Gastrocnemius medialis (tissue), 4 donors: ENCODE measurements around the gene S100A10. TPM values are rescaled to one million over a fixed set of nuclear protein-coding genes. Genes with fewer than 3 reads are reported as not detected.

Experiments
- ATAC-seq, 2 donors: fragments of 150-250 bp; one replicate each; pipeline ENCODE4 v1.9.1; 2016
- DNase-seq, 2 donors: peaks; one replicate each; pipeline ENCODE4 v3.0.0-alpha.2; 2019
- H3K27ac ChIP-seq, 4 donors: fragments of 200-600 bp; sonication (generic); 1 replicate in 1 of 4; 2 replicates in 3 of 4; pipeline ENCODE4 v1.5.1; 2016 to 2018; ENCODE audit warnings: mild to moderate bottlenecking in 2 of 4, moderate library complexity in 1 of 4
- H3K27me3 ChIP-seq, 3 donors: fragments of 200-600 bp; sonication (generic) in 2 of 3; 1 replicate in 1 of 3; 2 replicates in 2 of 3; pipeline versions ENCODE4 v1.5.1 to v1.6.0; 2016 to 2019; ENCODE audit warnings: mild to moderate bottlenecking in 1 of 3, moderate library complexity in 1 of 3
- H3K36me3 ChIP-seq, 2 donors: fragments of 200-600 bp; sonication (generic) in 1 of 2; one replicate each; pipeline ENCODE4 v1.5.1; 2017 to 2018
- H3K4me1 ChIP-seq, 2 donors: fragments of 200-600 bp; sonication (generic) in 1 of 2; one replicate each; pipeline ENCODE4 v1.5.1; 2016 to 2017; ENCODE audit warnings: mild to moderate bottlenecking in 2 of 2
- H3K4me3 ChIP-seq, 4 donors: fragments of 200-600 bp; sonication (generic) in 3 of 4; 1 replicate in 1 of 4; 2 replicates in 3 of 4; pipeline ENCODE4 v1.5.1; 2016 to 2019; ENCODE audit warnings: mild to moderate bottlenecking in 2 of 4
- H3K9me3 ChIP-seq, 3 donors: fragments of 200-600 bp; sonication (generic) in 2 of 3; 1 replicate in 1 of 3; 2 replicates in 2 of 3; pipeline ENCODE4 v1.5.1; 2016 to 2019
- CTCF ChIP-seq, 5 experiments: fragments of 450-650 bp in 3 of 5; fragments of 200-600 bp in 2 of 5; sonication (generic) in 2 of 5; IDR thresholded peaks in 4 of 5; conservative IDR thresholded peaks in 1 of 5; 1 replicate in 4 of 5; 2 replicates in 1 of 5; pipeline ENCODE4 v1.5.1; 2016 to 2019; ENCODE audit warnings: antibody characterized with exemption in 5 of 5, mild to moderate bottlenecking in 3 of 5, moderate library complexity in 3 of 5
- POLR2A ChIP-seq, 2 donors: fragments of 450-650 bp; IDR thresholded peaks; one replicate each; pipeline ENCODE4 v1.6.1; 2017; ENCODE audit warnings: antibody characterized with exemption in 2 of 2, mild to moderate bottlenecking in 2 of 2, moderate library complexity in 2 of 2
- in situ Hi-C, 4 donors: fragments of 200-750 bp; cut with MboI; loops; one replicate each; pipeline versions ENCODE4 v1.15.0 to v1.8.0; 2017; ENCODE audit warnings: low sequenced_read_pairs in 4 of 4
- intact Hi-C: fragments of 100-400 bp; cut with DNase I; formaldehyde crosslinking; loops from one replicate; pipeline ENCODE4 v1.15.1; 2023; ENCODE audit warnings: low total_unique reads
- total RNA-seq, 4 donors: library from RNA; depleted of rRNA; stranded (reverse); fragments of >200 nt; gene quantifications; one replicate each; pipeline versions ENCODE4 v1.1.0 to v1.2.3, GENCODE V29; 2016

Gene S100A10
- total RNA-seq, 4 donors from 2014 or later = 6.4 to 60.3 (median 28.0) TPM

GRCh38 chr1:151936653-151937052 lies 57.0 kb downstream of the S100A10 start:
- H3K4me1 ChIP-seq = peaks cover 0 to 3% of the 10 kb centered on the region in 2 donors
- no peaks in the 10 kb centered on the region for H3K36me3 ChIP-seq
- no peaks in the 10 kb centered on the region for H3K27me3 ChIP-seq
- no peaks in the 10 kb centered on the region for H3K9me3 ChIP-seq
- no peak for DNase-seq
- in situ Hi-C loops (loop anchor here in 1 of 4 donors (10.0 kb wide), 1 partner anchor 58 kb away; the partner anchor contains the start of gene S100A10), intact Hi-C loops (no loop called here)
- no peak for TF ChIP-seq POLR2A (IDR thresholded peaks at IDR 0.05)
- no peak for TF ChIP-seq CTCF (IDR thresholded peaks at IDR 0.05 in 4 of 5, conservative IDR thresholded peaks at IDR 0.05 in 1 of 5)
- ATAC-seq = no peak
- H3K4me3 ChIP-seq = no peak overlapping the region
- H3K27ac ChIP-seq = no peak overlapping the region

- in situ Hi-C loops (loop anchor here in 1 of 4 donors (10.0 kb wide), 1 partner anchor 59 kb away; the partner anchor contains the start of gene S100A10), intact Hi-C loops (loop anchor here (2.0 kb wide), 1 partner anchor 65 kb away; no protein-coding TSS in a partner anchor)
- Histone ChIP-seq H3K4me3 (no peak overlapping the region), H3K4me1 (peaks cover 0 to 3% of the 10 kb centered on the region in 2 donors), H3K9me3 (no peaks in the 10 kb centered on the region), H3K27me3 (no peaks in the 10 kb centered on the region), H3K27ac (no peak overlapping the region), H3K36me3 (no peaks in the 10 kb centered on the region)
- TF ChIP-seq POLR2A (IDR thresholded peaks at IDR 0.05) (no peak), CTCF (IDR thresholded peaks at IDR 0.05 in 4 of 5, conservative IDR thresholded peaks at IDR 0.05 in 1 of 5) (no peak)
- ATAC-seq (no peak), DNase-seq (no peak)
These were observed 57.6 kb downstream of the S100A10 start for GRCh38 chr1:151935894-151936602.

- TF ChIP-seq POLR2A (IDR thresholded peaks at IDR 0.05) = no peak
- no peak for TF ChIP-seq CTCF (IDR thresholded peaks at IDR 0.05 in 4 of 5, conservative IDR thresholded peaks at IDR 0.05 in 1 of 5)
- in situ Hi-C loops (loop anchor here in 1 of 4 donors (10.0 kb wide), 1 partner anchor 60 kb away; the partner anchor contains the start of gene S100A10), intact Hi-C loops (loop anchor here (2.0 kb wide), 1 partner anchor 66 kb away; no protein-coding TSS in a partner anchor)
- H3K27ac ChIP-seq = no peak overlapping the region
- no peaks in the 10 kb centered on the region for H3K36me3 ChIP-seq
- H3K4me3 ChIP-seq = no peak overlapping the region
- no peaks in the 10 kb centered on the region for H3K9me3 ChIP-seq
- H3K27me3 ChIP-seq = no peaks in the 10 kb centered on the region
- DNase-seq (no peak), ATAC-seq (no peak)
- H3K4me1 ChIP-seq = peaks cover 0 to 3% of the 10 kb centered on the region in 2 donors
These were observed 58.5 kb downstream of the S100A10 start for GRCh38 chr1:151935154-151935553.

GRCh38 chr1:151934048-151934493 lies 59.6 kb downstream of the S100A10 start:
- DNase-seq (no peak), ATAC-seq (peak; percentile 74 to 91)
- H3K27ac ChIP-seq = no peak overlapping the region
- no peaks in the 10 kb centered on the region for H3K9me3 ChIP-seq
- TF ChIP-seq POLR2A (IDR thresholded peaks at IDR 0.05) (no peak), CTCF (IDR thresholded peaks at IDR 0.05 in 4 of 5, conservative IDR thresholded peaks at IDR 0.05 in 1 of 5) (peak; percentile 58 to 83 (median 74))
- no peaks in the 10 kb centered on the region for H3K27me3 ChIP-seq
- no peaks in the 10 kb centered on the region for H3K36me3 ChIP-seq
- H3K4me1 ChIP-seq = peaks cover 0 to 3% of the 10 kb centered on the region in 2 donors
- no peak overlapping the region for H3K4me3 ChIP-seq
- in situ Hi-C loops = loop anchor here (5.0 to 10.0 kb wide), 2 partner anchors 61 to 63 kb away; partner anchors contain the start of gene S100A10 (in 1 of the 4)
- intact Hi-C loops = loop anchor here (2.0 kb wide), 1 partner anchor 67 kb away; no protein-coding TSS in a partner anchor

Other genes with a start within 250 kb of the S100A10 start
- gene MRPL9, start 230.4 kb downstream of the S100A10 start, total RNA-seq = 10 to 100 TPM; 61.4 to 74.7 (median 65.6) TPM
- 1 to 10 TPM; 3.9 to 8.3 (median 4.6) TPM for gene TDRKH, start 203.4 kb downstream of the S100A10 start, total RNA-seq
- gene LINGO4, start 188.4 kb downstream of the S100A10 start, total RNA-seq = 10 to 100 TPM in 2 of 4 donors, 1 to 10 TPM in 2; 4.2 to 24.5 (median 14.3) TPM
- gene RORC, start 162.1 kb downstream of the S100A10 start, total RNA-seq = 100 to 1,000 TPM in 3 of 4 donors, 10 to 100 TPM in 1; 61.3 to 251 (median 163) TPM
- gene C2CD4D, start 154.0 kb downstream of the S100A10 start, total RNA-seq = not detected
- not detected for gene THEM5, start 140.1 kb downstream of the S100A10 start, total RNA-seq
- 10 to 100 TPM in 1 of 4 donors, 1 to 10 TPM in 3; 7.7 to 21.8 (median 9.6) TPM for gene THEM4, start 84.3 kb downstream of the S100A10 start, total RNA-seq
- 10 to 100 TPM in 3 of 4 donors, 1 to 10 TPM in 1; 8.4 to 66.2 (median 29.8) TPM for gene S100A11, start 43.1 kb upstream of the S100A10 start, total RNA-seq
- not detected for gene TCHHL1, start 95.2 kb upstream of the S100A10 start, total RNA-seq
- gene TCHH, start 121.6 kb upstream of the S100A10 start, total RNA-seq = under 1 TPM in 1 of 4 donors, not detected in 3; 0.13 TPM
- gene RPTN, start 165.4 kb upstream of the S100A10 start, total RNA-seq = not detected
- not detected for gene HRNR, start 230.3 kb upstream of the S100A10 start, total RNA-seq